ENCODE results near the gene SSC5D.

The SSC5D gene

GRCh38 chr19:55563261-55563690, 75.0 kb downstream of the SSC5D start:
- in situ Hi-C loops (cut with HindIII; ENCODE audit: low pct_ligation_motif_present, low sequenced_read_pairs) = no loop called here
- Histone ChIP-seq H3K36me3 (replicated peaks) (no peaks in the 10 kb centered on the region), H3K27ac (no peak overlapping the region), H3K27me3 (replicated peaks) (no peaks in the 10 kb centered on the region), H3K4me3 (ENCODE audit: low read depth, low read length) (no peak overlapping the region)
- TF ChIP-seq CTCF (IDR thresholded peaks at IDR 0.05; ENCODE audit: low read depth, low read length, missing control alignments) = no peak
- no peak for DNase-seq

DNA sequence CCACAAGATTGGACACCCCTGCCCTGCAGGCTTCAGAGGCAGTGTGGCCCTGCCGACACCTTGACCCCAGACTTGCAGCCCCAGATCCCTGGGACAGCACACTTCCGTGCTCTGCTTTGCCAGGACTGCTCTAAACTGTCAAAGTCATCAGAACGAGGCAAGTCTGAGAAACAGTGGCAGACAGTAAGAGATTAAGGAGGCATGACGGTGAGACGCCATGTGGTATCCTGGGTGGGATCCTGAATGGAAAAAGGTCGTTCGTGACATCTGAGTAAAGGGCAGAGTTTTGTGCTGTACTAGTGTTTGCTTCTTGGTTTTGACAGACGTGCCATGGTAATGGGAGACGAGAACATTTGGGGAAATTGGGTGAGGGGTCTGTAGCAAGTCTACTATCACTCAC, 78.6 kb downstream of the SSC5D start:
- H3K27me3 ChIP-seq (replicated peaks) = no peaks in the 10 kb centered on the region
- H3K36me3 ChIP-seq (replicated peaks) = no peaks in the 10 kb centered on the region
- no peak overlapping the region for H3K4me3 ChIP-seq (ENCODE audit: low read depth, low read length)
- no peak for DNase-seq
- no peak for TF ChIP-seq CTCF (IDR thresholded peaks at IDR 0.05; ENCODE audit: low read depth, low read length, missing control alignments)
- H3K27ac ChIP-seq = no peak overlapping the region
- in situ Hi-C loops (cut with HindIII; ENCODE audit: low pct_ligation_motif_present, low sequenced_read_pairs) = no loop called here

- in situ Hi-C loops (cut with HindIII; ENCODE audit: low pct_ligation_motif_present, low sequenced_read_pairs) = no loop called here
- H3K27ac ChIP-seq = no peak overlapping the region
- H3K27me3 ChIP-seq (replicated peaks) = no peaks in the 10 kb centered on the region
- DNase-seq = no peak
- no peak overlapping the region for H3K4me3 ChIP-seq (ENCODE audit: low read depth, low read length)
- no peaks in the 10 kb centered on the region for H3K36me3 ChIP-seq (replicated peaks)
- TF ChIP-seq CTCF (IDR thresholded peaks at IDR 0.05; ENCODE audit: low read depth, low read length, missing control alignments) = no peak
Observed at GRCh38 chr19:55567708-55568328, 79.6 kb downstream of the SSC5D start.
